IgD-negative memory B cell (primary cell): ENCODE data around the gene OSGEPL1. TPM values are rescaled to one million over a fixed set of nuclear protein-coding genes. Genes with fewer than 3 reads are reported as not detected.

Experiments
- H3K27ac Mint-ChIP-seq, 3 donors: one replicate each; pipeline ENCODE4 v1.8.0; 2020 to 2022; ENCODE audit warnings: mild to moderate bottlenecking in 3 of 3, mixed read lengths in 3 of 3, moderate library complexity in 1 of 3
- H3K27me3 Mint-ChIP-seq: one replicate; pipeline ENCODE4 v1.8.0; 2021; ENCODE audit warnings: mixed read lengths
- H3K36me3 Mint-ChIP-seq: one replicate; pipeline ENCODE4 v1.8.0; 2020; ENCODE audit warnings: mild to moderate bottlenecking, mixed read lengths
- H3K4me1 Mint-ChIP-seq, 3 donors: one replicate each; pipeline ENCODE4 v1.8.0; 2020 to 2022; ENCODE audit warnings: mixed read lengths in 3 of 3, mild to moderate bottlenecking in 1 of 3
- H3K4me3 Mint-ChIP-seq, 4 donors: one replicate each; pipeline ENCODE4 v1.8.0; 2020 to 2022; ENCODE audit warnings: mild to moderate bottlenecking in 4 of 4, mixed read lengths in 4 of 4, moderate library complexity in 3 of 4
- H3K9me3 Mint-ChIP-seq, 3 donors: one replicate each; pipeline ENCODE4 v1.8.0; 2020 to 2021; ENCODE audit warnings: mixed read lengths in 3 of 3, mild to moderate bottlenecking in 1 of 3
- polyA plus RNA-seq: library from polyadenylated mRNA; unstranded; fragments of 300-500 nt; fragmentation: Illumina TruSeq; gene quantifications from one replicate; pipeline ENCODE4 v1.2.3, GENCODE V29; 2021

OSGEPL1 gene, protein sequence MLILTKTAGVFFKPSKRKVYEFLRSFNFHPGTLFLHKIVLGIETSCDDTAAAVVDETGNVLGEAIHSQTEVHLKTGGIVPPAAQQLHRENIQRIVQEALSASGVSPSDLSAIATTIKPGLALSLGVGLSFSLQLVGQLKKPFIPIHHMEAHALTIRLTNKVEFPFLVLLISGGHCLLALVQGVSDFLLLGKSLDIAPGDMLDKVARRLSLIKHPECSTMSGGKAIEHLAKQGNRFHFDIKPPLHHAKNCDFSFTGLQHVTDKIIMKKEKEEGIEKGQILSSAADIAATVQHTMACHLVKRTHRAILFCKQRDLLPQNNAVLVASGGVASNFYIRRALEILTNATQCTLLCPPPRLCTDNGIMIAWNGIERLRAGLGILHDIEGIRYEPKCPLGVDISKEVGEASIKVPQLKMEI
- polyA plus RNA-seq = 9.3 TPM

DNA sequence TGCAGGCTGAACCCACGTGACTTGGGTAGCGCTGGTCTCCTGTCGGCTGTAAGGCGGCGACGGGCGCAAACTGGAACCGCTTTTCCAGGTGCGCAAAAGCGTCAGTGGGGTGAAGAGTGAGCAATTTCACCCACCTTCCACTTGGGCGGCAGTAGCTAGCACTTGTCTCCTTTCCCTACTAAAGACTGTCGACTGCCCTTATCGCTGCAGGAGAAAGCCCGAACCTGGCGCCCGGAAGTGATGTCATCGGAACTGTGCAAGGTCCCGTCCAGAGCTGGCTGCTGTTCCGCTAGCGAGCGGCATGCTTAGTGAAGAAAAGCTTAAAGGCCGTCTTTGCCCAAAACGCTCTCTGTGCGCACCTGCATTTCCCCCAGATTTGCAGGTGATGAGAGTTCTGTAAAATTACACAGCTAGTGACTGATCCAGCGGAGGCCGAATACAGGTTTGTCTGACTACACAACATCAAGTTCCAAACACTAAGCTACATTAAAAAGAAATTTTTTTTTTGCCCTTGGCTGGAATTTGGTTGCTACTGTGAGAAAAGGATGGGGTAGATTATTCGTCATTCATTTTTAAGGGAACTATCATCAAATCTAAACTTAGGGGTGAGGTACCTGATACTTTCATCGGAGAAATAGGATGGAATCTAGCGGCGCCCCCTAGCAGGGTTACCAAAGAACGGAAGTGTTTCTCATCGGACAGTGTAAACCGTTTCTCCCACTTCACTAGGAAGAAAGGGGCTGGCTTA, at the start of gene OSGEPL1:
OSGEPL1 (minus strand) TSS at position 242 of the 748 bp plus-strand sequence. CDS start 1,152 bp downstream, outside the sequence.
- Mint-ChIP-seq H3K4me3 (peak within 1 kb of the TSS; percentile 91 to 98 (median 98)), H3K36me3 (peaks cover 2% of the 10 kb centered on the region), H3K27ac (peak within 1 kb of the TSS; percentile 95 to 99 (median 97)), H3K9me3 (no peaks in the 10 kb centered on the region), H3K27me3 (no peaks in the 10 kb centered on the region), H3K4me1 (peaks cover 7 to 9% (median 7%) of the 10 kb centered on the region in 3 donors)

DNA sequence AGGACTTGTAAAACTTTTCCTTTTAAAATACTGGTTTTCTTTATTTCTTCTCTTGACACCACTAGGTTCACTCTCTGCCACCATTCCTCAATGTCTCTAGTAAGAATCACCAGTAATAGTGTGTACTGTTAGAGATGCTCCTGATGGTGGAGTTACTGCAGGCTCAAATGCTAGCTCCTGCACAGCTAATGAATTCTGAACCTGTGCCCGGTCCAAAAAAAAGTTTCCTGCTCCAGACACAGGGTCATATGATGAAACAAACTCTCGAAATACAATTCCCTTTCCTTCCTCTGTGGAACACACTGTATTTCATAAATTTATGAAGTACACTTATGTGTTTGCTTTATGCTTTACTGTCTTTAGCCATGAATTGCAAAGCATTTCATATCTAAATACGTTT, 40.8 kb upstream of the OSGEPL1 start:
- Mint-ChIP-seq H3K4me1 (peaks cover 0 to 2% (median 2%) of the 10 kb centered on the region in 3 donors), H3K27me3 (no peaks in the 10 kb centered on the region), H3K27ac (no peak overlapping the region), H3K9me3 (no peaks in the 10 kb centered on the region), H3K36me3 (peaks cover 2% of the 10 kb centered on the region), H3K4me3 (no peak overlapping the region)

DNA sequence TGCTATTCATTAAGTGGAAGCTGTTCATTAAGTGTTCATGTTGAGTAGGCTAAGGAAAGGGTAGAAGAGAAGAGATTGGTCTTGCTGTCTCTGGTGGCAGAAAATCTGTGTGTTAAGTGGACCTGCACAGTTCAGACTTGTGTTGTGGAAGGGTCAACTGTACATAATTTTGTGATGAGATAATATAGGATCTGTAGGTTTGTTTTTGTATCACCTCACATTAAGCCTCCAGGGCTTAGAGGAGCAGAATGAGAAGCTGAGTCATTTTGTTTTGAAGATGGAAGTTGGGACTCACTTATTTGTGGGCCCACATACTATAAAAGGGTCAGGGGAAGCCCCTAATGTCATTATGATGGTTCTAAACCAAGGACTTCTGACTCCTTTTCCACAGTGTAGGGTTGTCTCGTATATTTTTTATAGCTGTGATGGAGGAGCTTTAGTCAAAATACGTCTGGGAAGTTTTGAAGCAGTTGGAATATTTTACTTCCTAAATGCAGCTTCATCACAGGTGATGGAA, 39.9 kb upstream of the OSGEPL1 start:
- Mint-ChIP-seq H3K27me3 (no peaks in the 10 kb centered on the region), H3K4me3 (no peak overlapping the region), H3K9me3 (no peaks in the 10 kb centered on the region), H3K27ac (no peak overlapping the region), H3K36me3 (peaks cover 2% of the 10 kb centered on the region), H3K4me1 (peaks cover 2 to 5% (median 4%) of the 10 kb centered on the region in 3 donors)

DNA sequence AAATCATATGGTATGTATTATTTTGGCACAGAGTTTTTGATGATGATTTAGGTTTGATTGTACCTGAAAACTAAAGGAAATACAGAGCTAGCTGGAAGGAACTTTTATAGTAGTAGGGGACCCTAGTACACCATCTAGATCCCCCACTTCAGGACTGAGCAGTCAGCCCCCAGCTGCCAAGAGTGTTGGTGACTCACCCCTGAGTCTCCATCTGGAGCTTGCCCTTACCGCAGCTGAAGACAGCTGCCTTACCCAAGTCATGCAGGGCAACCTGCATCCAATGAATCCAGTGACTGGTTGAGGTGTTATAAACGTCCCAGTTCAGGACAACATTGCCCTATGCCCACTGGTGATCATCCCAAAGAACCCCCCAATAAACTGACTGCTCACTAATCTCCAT, 36.9 kb upstream of the OSGEPL1 start:
- H3K27ac Mint-ChIP-seq = no peak overlapping the region
- H3K4me1 Mint-ChIP-seq = peaks cover 2 to 5% (median 4%) of the 10 kb centered on the region in 3 donors
- no peak overlapping the region for H3K4me3 Mint-ChIP-seq
- no peaks in the 10 kb centered on the region for H3K27me3 Mint-ChIP-seq
- peaks cover 2% of the 10 kb centered on the region for H3K36me3 Mint-ChIP-seq
- no peaks in the 10 kb centered on the region for H3K9me3 Mint-ChIP-seq

DNA sequence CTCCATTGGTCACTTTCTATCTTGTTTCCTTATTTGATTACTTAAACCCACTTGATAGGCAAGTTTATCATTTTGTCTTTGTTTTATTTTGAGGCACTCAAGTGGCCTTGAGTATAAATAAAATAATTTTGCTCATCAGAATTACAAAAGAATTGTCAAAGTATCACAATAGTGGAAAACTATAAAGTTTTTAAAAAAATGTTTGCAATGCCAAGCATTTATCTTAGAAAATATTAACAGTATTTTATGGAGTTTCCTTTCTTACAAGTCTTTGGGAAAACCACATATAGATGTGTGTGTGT, 36.4 kb upstream of the OSGEPL1 start:
- H3K36me3 Mint-ChIP-seq = peaks cover 2% of the 10 kb centered on the region
- no peak overlapping the region for H3K27ac Mint-ChIP-seq
- H3K4me3 Mint-ChIP-seq = no peak overlapping the region

DNA sequence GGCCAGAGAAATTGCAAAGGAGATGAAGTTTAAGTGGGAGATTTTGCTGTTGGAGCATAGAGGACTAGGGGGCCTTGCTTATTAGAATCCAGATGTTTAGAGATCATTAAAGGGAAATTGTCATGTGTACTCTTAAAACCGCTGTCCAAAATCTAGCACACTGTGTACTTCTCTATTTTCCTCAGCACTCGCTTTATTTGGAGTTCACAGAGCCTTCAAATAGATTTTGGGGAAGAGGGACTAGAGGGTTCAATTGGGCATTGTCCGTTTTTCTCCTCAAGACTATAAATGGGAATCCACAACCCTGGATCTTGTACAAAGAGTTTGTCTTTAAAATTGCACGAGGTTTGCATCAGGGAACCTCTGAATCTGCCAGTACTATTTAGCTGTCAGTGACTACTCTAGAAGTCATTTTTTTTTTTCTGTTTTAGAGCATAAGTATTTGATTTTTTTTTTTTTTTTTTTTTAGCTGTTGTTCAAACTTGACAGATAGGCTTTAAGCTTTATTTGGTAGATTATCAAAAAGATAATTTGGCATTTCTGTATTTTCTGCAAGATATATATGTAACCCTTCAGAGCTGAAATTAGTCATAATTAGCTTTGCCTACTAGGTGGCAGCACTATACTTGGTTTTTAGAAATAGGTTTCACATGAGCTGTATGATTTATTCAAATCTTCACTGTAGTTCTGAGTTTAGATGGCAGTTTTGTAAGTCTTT, 35.9 kb upstream of the OSGEPL1 start:
- Mint-ChIP-seq H3K36me3 (peaks cover 2% of the 10 kb centered on the region), H3K27me3 (no peaks in the 10 kb centered on the region), H3K27ac (no peak overlapping the region), H3K4me1 (peaks cover 2 to 5% (median 4%) of the 10 kb centered on the region in 3 donors), H3K9me3 (no peaks in the 10 kb centered on the region), H3K4me3 (no peak overlapping the region)

More for the DNA sequence above, 36.4 kb upstream of the OSGEPL1 start:
- Mint-ChIP-seq H3K4me1 (peaks cover 2 to 5% (median 4%) of the 10 kb centered on the region in 3 donors), H3K9me3 (no peaks in the 10 kb centered on the region), H3K27me3 (no peaks in the 10 kb centered on the region)

DNA sequence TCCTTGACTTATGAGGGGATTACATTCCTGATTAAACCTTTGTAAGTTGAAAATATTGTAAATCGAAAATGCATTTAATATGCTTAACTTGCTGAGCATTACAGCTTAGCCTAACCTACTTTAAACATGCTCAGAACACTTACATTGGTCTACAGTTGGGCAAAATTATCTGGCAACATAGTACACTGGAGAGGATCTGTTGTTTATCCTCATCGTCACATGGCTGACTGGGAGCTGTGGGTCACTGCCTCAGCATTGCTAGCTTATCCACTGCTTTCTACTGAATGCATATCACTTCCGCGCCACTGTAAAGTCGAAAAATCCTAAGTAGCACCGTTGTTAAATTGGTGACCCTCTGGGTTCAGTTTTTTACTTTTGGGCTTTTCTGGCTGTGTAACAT, 35.3 kb upstream of the OSGEPL1 start:
- H3K27ac Mint-ChIP-seq = no peak overlapping the region
- H3K9me3 Mint-ChIP-seq = no peaks in the 10 kb centered on the region
- no peaks in the 10 kb centered on the region for H3K27me3 Mint-ChIP-seq
- H3K4me3 Mint-ChIP-seq = no peak overlapping the region
- peaks cover 6% of the 10 kb centered on the region for H3K36me3 Mint-ChIP-seq
- peaks cover 2 to 5% (median 4%) of the 10 kb centered on the region in 3 donors for H3K4me1 Mint-ChIP-seq

DNA sequence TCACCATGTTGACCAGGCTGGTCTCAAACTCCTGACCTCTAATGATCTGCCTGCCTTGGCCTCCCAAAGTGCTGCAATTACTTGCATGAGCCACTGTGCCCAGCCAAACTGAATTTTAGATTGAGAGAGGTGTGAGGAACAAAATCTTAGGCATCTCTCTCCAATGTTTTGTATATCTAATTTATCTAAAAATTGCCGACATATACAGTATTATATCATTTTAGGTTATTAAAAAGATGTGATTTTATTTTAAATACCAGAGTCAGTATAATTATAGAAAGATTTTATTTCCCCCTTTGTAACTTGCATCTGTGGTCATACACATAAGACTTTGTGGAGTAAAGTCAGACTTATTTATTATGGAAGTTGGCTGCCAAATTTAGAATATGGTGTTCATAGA, 31.7 kb upstream of the OSGEPL1 start:
- H3K36me3 Mint-ChIP-seq = peaks cover 6% of the 10 kb centered on the region
- H3K27me3 Mint-ChIP-seq = no peaks in the 10 kb centered on the region
- H3K9me3 Mint-ChIP-seq = no peaks in the 10 kb centered on the region
- H3K4me1 Mint-ChIP-seq = peaks cover 4 to 15% (median 9%) of the 10 kb centered on the region in 3 donors
- no peak overlapping the region for H3K4me3 Mint-ChIP-seq
- H3K27ac Mint-ChIP-seq = no peak overlapping the region

DNA sequence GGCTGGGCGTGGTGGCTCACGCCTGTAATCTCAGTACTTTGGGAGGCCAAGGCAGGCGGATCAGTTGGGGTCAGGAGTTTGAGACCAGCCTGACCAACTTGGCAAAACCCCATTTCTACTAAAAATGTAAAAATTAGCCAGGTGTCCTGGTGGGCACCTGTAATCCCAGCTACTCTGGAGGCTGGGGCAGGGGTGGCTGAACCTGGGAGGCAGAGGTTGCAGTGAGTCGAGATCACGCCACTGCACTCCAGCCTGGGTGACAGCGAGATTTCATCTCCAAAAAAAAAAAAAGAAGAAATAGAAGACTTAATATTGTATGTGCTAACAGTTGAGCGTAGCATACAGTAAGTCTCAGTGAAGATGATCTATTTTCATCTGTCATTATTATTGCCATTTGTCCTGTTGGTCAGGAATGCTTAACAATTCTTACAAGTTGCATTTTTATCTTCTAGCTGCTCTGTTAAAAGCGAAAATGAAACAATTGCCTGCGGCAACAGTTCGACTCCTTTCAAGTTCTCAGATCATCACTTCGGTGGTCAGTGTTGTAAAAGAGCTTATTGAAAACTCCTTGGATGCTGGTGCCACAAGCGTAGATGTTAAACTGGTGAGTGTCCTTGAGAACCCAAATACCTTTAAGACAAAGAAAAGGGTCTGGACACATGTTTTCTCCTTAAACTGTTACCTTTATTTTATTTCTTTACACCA, 28.9 kb upstream of the OSGEPL1 start:
- peaks cover 6% of the 10 kb centered on the region for H3K36me3 Mint-ChIP-seq
- H3K9me3 Mint-ChIP-seq = no peaks in the 10 kb centered on the region
- peak overlapping the region in 2 of 4 donors; percentile 28 to 38 for H3K4me3 Mint-ChIP-seq
- no peaks in the 10 kb centered on the region for H3K27me3 Mint-ChIP-seq
- H3K4me1 Mint-ChIP-seq = peaks cover 8 to 14% (median 10%) of the 10 kb centered on the region in 3 donors
- no peak overlapping the region for H3K27ac Mint-ChIP-seq

DNA sequence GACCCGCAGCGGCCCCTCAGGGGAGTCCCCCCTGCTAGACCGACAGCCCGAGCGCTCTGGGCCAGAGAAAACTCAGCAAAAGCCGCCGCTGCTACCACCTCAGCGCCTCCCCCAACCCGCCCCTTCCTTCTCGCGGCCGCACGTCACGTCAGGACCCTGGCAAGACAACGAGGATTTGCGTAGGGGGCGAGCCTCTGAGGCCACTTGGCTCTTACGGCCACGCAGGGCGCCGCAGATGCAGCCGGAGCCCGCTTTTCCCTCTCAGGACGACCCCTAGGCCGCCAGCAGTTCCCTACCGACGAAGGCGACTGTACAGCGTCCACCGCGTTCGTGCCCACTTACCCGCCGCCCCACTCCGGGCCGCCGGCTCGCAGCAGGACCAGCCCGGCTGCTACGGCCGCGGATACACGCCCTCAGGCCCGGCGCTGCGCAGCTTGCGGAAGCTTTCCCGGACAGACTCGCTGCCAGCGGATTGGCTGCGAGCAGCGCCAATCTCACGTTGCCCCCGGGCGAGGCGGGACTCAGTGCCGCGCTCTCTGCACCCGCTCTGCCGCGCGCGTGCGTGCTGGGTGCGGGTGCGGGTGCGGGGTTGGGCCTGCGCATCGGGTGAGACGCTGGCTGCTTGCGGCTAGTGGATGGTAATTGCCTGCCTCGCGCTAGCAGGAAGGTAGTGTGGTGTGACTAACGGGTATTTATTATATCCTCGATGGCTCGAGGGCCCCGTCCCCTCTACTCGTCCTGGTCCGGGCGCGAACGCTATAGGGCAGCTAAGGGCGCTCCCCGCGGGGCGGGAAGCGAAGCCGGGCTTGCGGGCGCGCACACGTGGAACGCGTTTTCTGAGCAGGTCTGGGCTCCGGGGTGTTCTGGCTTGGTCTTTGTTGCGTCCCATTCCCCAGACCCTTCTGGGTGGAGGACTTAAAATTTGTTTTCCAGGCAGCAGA, 21.6 kb upstream of the OSGEPL1 start, which contains the start of the genes ORMDL1 and PMS1:
ORMDL1 (minus strand) TSS at position 413 of the 941 bp plus-strand sequence. CDS start 1,744 bp downstream, outside the sequence.
PMS1 (plus strand) TSS at position 524 of the 941 bp plus-strand sequence. CDS start 7,360 bp downstream, outside the sequence.
- Mint-ChIP-seq H3K27ac (peak within 1 kb of the TSS; percentile 96 to 98 (median 97)), H3K36me3 (peaks cover 7% of the 10 kb centered on the region), H3K4me3 (peak within 1 kb of the TSS; percentile 90 to 98 (median 97)), H3K9me3 (no peaks in the 10 kb centered on the region), H3K27me3 (no peaks in the 10 kb centered on the region), H3K4me1 (peaks cover 32 to 42% (median 42%) of the 10 kb centered on the region in 3 donors)

DNA sequence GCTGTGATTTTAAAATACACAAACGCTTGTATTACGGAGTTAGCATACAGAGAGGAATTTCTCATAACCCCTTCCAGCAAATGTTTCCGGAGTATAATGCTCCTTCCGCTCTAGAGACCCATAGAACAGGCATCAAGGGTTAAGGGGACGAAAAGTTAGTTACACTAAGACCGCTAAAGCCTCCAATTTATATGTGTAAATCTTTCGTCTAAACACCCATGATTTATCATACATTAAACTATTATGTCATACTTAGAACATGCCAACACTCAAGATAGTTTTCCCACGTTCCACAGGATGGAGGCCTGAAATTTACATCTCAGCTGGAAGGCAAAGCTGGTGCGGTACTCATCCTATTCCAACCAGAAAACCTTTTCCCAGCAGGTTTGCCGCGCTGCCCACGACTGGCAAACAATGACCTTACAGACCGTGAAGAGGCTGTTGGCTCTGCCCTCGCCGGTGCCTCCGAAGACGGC, 20.9 kb upstream of the OSGEPL1 start:
- peak overlapping the region; percentile 96 to 98 (median 97) for H3K27ac Mint-ChIP-seq
- no peaks in the 10 kb centered on the region for H3K27me3 Mint-ChIP-seq
- no peaks in the 10 kb centered on the region for H3K9me3 Mint-ChIP-seq
- peaks cover 32 to 42% (median 42%) of the 10 kb centered on the region in 3 donors for H3K4me1 Mint-ChIP-seq
- peaks cover 7% of the 10 kb centered on the region for H3K36me3 Mint-ChIP-seq
- peak overlapping the region; percentile 90 to 98 (median 97) for H3K4me3 Mint-ChIP-seq

DNA sequence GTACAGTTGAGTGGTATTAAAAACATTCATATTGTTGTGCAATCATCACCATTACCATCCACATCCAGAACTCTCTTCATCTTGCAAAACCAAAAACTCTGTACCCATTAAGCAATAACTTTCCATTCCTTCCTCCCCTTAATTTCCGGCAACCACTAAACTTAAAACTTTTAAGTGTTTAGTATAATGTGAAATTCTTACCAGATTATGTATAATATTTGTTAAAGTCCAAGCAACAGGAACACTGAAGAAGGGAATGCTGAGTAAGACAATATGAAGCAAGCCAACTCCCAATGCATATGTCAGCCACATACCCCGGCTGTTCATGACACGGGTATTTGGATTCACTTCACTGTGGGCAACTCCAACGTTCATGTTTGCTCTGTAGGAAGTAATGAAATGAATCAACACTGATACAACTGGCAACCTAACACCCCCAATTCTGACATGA, 19.7 kb upstream of the OSGEPL1 start:
- no peaks in the 10 kb centered on the region for H3K9me3 Mint-ChIP-seq
- H3K4me3 Mint-ChIP-seq = peak overlapping the region in 3 of 4 donors; percentile 25 to 97 (median 68)
- peak overlapping the region in 2 of 3 donors; percentile 96 to 98 for H3K27ac Mint-ChIP-seq
- peaks cover 30 to 40% (median 37%) of the 10 kb centered on the region in 3 donors for H3K4me1 Mint-ChIP-seq
- H3K27me3 Mint-ChIP-seq = no peaks in the 10 kb centered on the region
- peaks cover 7% of the 10 kb centered on the region for H3K36me3 Mint-ChIP-seq

DNA sequence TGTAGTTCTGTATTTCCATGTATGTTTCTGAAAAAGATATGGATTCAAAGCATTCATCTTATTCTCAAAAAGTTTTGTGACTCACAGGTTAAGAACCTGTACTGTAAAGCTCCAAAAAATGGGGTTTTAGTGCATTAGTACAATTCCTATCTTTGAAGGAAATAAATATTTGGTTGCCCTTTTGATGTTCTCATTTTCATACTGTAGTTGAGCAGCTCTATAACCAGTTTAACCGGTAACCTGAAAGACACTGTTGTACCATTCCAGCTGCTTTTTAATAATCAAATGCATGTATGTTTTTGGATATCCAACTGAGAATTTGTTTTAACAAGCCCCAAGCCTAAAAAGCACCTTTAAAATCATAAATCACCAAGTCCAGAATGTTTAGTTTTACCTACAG, 9.6 kb upstream of the OSGEPL1 start:
- H3K36me3 Mint-ChIP-seq = no peaks in the 10 kb centered on the region
- no peak overlapping the region for H3K27ac Mint-ChIP-seq
- peaks cover 0 to 7% (median 0%) of the 10 kb centered on the region in 3 donors for H3K4me1 Mint-ChIP-seq
- no peaks in the 10 kb centered on the region for H3K9me3 Mint-ChIP-seq
- H3K27me3 Mint-ChIP-seq = no peaks in the 10 kb centered on the region
- no peak overlapping the region for H3K4me3 Mint-ChIP-seq
